Measurements from ENCODE around the gene IL20. TPM values are rescaled to one million over a fixed set of nuclear protein-coding genes. Genes with fewer than 3 reads are reported as not detected.

The IL20 gene, protein sequence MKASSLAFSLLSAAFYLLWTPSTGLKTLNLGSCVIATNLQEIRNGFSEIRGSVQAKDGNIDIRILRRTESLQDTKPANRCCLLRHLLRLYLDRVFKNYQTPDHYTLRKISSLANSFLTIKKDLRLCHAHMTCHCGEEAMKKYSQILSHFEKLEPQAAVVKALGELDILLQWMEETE
- not detected in 2 replicates for total RNA-seq

DNA sequence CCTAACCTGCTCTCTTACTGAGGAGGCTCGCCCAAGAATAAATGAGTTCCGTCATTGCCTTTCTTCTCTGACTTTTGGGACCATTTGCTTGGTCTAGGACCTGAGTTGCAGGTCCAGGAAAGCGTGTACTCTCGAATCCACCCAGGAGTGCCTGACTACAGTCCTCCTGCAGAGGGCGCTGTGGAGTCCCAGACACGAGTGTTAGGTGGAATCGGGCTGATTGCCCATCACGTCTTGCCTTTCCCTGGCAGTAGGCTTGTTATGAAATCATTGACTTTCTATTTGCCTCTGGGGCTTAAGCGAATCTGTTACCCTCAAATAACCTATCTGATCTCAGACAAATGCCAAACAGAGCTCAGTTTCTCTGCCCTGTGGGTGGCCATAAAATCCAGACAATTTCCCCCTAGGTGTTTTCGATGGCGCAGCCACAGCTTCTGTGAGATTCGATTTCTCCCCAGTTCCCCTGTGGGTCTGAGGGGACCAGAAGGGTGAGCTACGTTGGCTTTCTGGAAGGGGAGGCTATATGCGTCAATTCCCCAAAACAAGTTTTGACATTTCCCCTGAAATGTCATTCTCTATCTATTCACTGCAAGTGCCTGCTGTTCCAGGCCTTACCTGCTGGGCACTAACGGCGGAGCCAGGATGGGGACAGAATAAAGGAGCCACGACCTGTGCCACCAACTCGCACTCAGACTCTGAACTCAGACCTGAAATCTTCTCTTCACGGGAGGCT lies at the start of gene IL20:
Gene IL20, plus strand, starts transcription at position 685 of the 733 bp plus-strand sequence. CDS start 230 bp downstream, outside the sequence.

DNA sequence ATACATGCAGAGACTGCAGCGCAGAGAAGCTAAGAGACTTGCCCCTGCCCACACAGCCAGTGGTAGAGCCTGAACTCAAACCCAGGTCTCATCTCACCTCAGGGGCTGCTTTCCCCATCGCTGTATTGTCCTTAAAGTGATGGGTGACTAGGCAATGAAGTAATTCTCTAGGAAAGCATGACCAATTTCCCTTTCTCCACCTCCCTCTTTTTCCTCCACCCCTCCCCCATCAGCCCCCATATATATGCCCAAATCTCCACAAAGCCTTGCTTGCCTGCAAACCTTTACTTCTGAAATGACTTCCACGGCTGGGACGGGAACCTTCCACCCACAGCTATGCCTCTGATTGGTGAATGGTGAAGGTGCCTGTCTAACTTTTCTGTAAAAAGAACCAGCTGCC lies 31.8 kb downstream of the IL20 start, which contains the start of gene IL24:
Gene IL24, plus strand, starts transcription at position 269 of the 400 bp plus-strand sequence. CDS start 390 bp downstream, outside the sequence.

Other genes starting within 250 kb of the IL20 start
- 45.1 and 46.4 TPM in 2 replicates for gene DYRK3, start 230.1 kb upstream of the IL20 start, total RNA-seq
- gene MAPKAPK2, start 180.7 kb upstream of the IL20 start, total RNA-seq = 37.7 and 45.3 TPM in 2 replicates
- not detected in 2 replicates for gene IL19, start 94.8 kb upstream of the IL20 start, total RNA-seq
- gene IL10, start 93.1 kb upstream of the IL20 start, total RNA-seq = 0.26 and 0.54 TPM in 2 replicates
- not detected in 2 replicates for gene IL24, start 31.8 kb downstream of the IL20 start, total RNA-seq
- 0.65 TPM in 1 of 2 replicates, not detected in the other for gene FCMR, start 56.3 kb downstream of the IL20 start, total RNA-seq
- gene PIGR, start 80.8 kb downstream of the IL20 start, total RNA-seq = not detected in 2 replicates
- gene FCAMR, start 104.8 kb downstream of the IL20 start, total RNA-seq = not detected in 2 replicates
- 0.13 TPM in 1 of 2 replicates, not detected in the other for gene C1orf116, start 167.1 kb downstream of the IL20 start, total RNA-seq
- 11.7 and 12.3 TPM in 2 replicates for gene YOD1, start 185.6 kb downstream of the IL20 start, total RNA-seq
- gene PFKFB2, start 187.7 kb downstream of the IL20 start, total RNA-seq = 10.2 and 15.8 TPM in 2 replicates
- not detected in 2 replicates for gene C4BPB, start 223.2 kb downstream of the IL20 start, total RNA-seq
- gene C4BPA, start 238.6 kb downstream of the IL20 start, total RNA-seq = not detected in 2 replicates

Data from articular chondrocyte of knee joint (primary cell).